H9 (cell line): ENCODE data around the gene MORN1. TPM values are rescaled to one million over a fixed set of nuclear protein-coding genes. Genes with fewer than 3 reads are reported as not detected.
A peak's percentile ranks its signal among the peaks of the same experiment; 100 is the strongest.

Experiments used
- DNase-seq: peaks from one replicate; pipeline ENCODE4 v3.0.0-alpha.2; 2017
- H2AFZ ChIP-seq: one replicate; pipeline ENCODE4 v1.6.1; 2013; ENCODE audit warnings: mild to moderate bottlenecking, low read length, control low read depth, moderate library complexity
- H2AK5ac ChIP-seq: 2 replicates; pipeline ENCODE4 v1.6.1; 2013; ENCODE audit warnings: low read length, control low read depth, mixed read lengths; ENCODE audit not compliant: insufficient read length
- H2BK120ac ChIP-seq: one replicate; pipeline ENCODE4 v1.6.1; 2013; ENCODE audit warnings: low read depth, mild to moderate bottlenecking, low read length, control low read depth, inconsistent platforms; ENCODE audit not compliant: poor library complexity, severe bottlenecking
- H2BK12ac ChIP-seq: 2 replicates; pipeline ENCODE4 v1.6.1; 2013; ENCODE audit warnings: low read length, control low read depth, mixed read lengths, low read depth; ENCODE audit not compliant: insufficient read length
- H2BK15ac ChIP-seq: 2 replicates; pipeline ENCODE4 v1.6.1; 2013; ENCODE audit warnings: low read depth, low read length, control low read depth
- H2BK20ac ChIP-seq: one replicate; pipeline ENCODE4 v1.6.1; 2013; ENCODE audit warnings: low read depth, mild to moderate bottlenecking, low read length, control low read depth, inconsistent platforms; ENCODE audit not compliant: poor library complexity, severe bottlenecking
- H2BK5ac ChIP-seq: 2 replicates; pipeline ENCODE4 v1.6.1; 2013; ENCODE audit warnings: low read length, control low read depth, mixed read lengths; ENCODE audit not compliant: insufficient read length
- H3K14ac ChIP-seq: 2 replicates; pipeline ENCODE4 v1.6.1; 2013; ENCODE audit warnings: low read length, control low read depth; ENCODE audit not compliant: insufficient read depth
- H3K18ac ChIP-seq: 2 replicates; pipeline ENCODE4 v1.6.1; 2013; ENCODE audit warnings: low read depth, mild to moderate bottlenecking, mixed read lengths, low read length, control low read depth; ENCODE audit not compliant: insufficient read length
- H3K23ac ChIP-seq: 2 replicates; pipeline ENCODE4 v1.6.1; 2013; ENCODE audit warnings: low read length, control low read depth, mixed read lengths, low read depth; ENCODE audit not compliant: insufficient read length
- H3K23me2 ChIP-seq: 2 replicates; pipeline ENCODE4 v1.6.1; 2013; ENCODE audit warnings: low read depth, mild to moderate bottlenecking, mixed read lengths, low read length, control low read depth; ENCODE audit not compliant: insufficient read length, poor library complexity, severe bottlenecking
- H3K27ac ChIP-seq: 2 replicates; pipeline ENCODE4 v1.5.1; 2013; ENCODE audit warnings: low read length, control low read depth, mixed read lengths, low read depth; ENCODE audit not compliant: insufficient read length
- H3K27me3 ChIP-seq: 2 replicates; pipeline ENCODE4 v1.6.1; 2013; ENCODE audit warnings: low read length, control low read depth, inconsistent platforms; ENCODE audit not compliant: insufficient read depth
- H3K4ac ChIP-seq: 2 replicates; pipeline ENCODE4 v1.6.1; 2013; ENCODE audit warnings: low read depth, mild to moderate bottlenecking, control low read depth, inconsistent platforms, low read length, moderate library complexity
- H3K4me1 ChIP-seq: 2 replicates; pipeline ENCODE4 v1.6.1; 2013; ENCODE audit warnings: low read length, control low read depth, inconsistent platforms; ENCODE audit not compliant: insufficient read depth
- H3K4me2 ChIP-seq: 2 replicates; pipeline ENCODE4 v1.6.1; 2013; ENCODE audit warnings: low read length, control low read depth, mixed read lengths; ENCODE audit not compliant: insufficient read length, insufficient read depth
- H3K56ac ChIP-seq: 2 replicates; pipeline ENCODE4 v1.6.1; 2013; ENCODE audit warnings: low read depth, mild to moderate bottlenecking, mixed read lengths, low read length, control low read depth; ENCODE audit not compliant: insufficient read length
- H3K79me1 ChIP-seq: 2 replicates; pipeline ENCODE4 v1.6.1; 2013; ENCODE audit warnings: low read depth, mild to moderate bottlenecking, moderate library complexity, low read length, control low read depth, inconsistent platforms; ENCODE audit not compliant: insufficient read depth, poor library complexity, severe bottlenecking
- H3K79me2 ChIP-seq: 2 replicates; pipeline ENCODE4 v1.6.1; 2013; ENCODE audit warnings: low read length, control low read depth, inconsistent platforms; ENCODE audit not compliant: insufficient read depth
- H3K9ac ChIP-seq: 2 replicates; pipeline ENCODE4 v1.6.1; 2013; ENCODE audit warnings: low read length, control low read depth, mixed read lengths; ENCODE audit not compliant: insufficient read length; ENCODE audit errors: extremely low read depth
- H3K9me3 ChIP-seq: one replicate; pipeline ENCODE4 v1.6.1; 2013; ENCODE audit warnings: low read depth, low read length, inconsistent platforms; ENCODE audit not compliant: control insufficient read depth
- H3T11ph ChIP-seq: one replicate; pipeline ENCODE4 v1.6.1; 2013; ENCODE audit warnings: mild to moderate bottlenecking, low read length, control low read depth, inconsistent platforms
- H4K20me1 ChIP-seq: one replicate; pipeline ENCODE4 v1.6.1; 2013; ENCODE audit not compliant: control insufficient read depth, insufficient read length, insufficient read depth
- H4K5ac ChIP-seq: 2 replicates; pipeline ENCODE4 v1.6.1; 2013; ENCODE audit warnings: low read depth, mild to moderate bottlenecking, mixed read lengths, low read length, control low read depth; ENCODE audit not compliant: insufficient read length
- H4K8ac ChIP-seq: replicated peaks from 2 replicates; pipeline ENCODE4 v1.6.1; 2013; ENCODE audit warnings: low read length, control low read depth, mixed read lengths, low read depth; ENCODE audit not compliant: insufficient read length
- H4K91ac ChIP-seq: 2 replicates; pipeline ENCODE4 v1.6.1; 2013; ENCODE audit warnings: low read depth, mild to moderate bottlenecking, moderate library complexity, mixed read lengths, low read length, control low read depth; ENCODE audit not compliant: insufficient read length
- H3K27ac Mint-ChIP-seq, 3 experiments: 2 replicates in 2 of 3; 3 replicates in 1 of 3; pipeline ENCODE4 v1.8.0; 2020 to 2021; ENCODE audit warnings: mixed read lengths in 3 of 3, mild to moderate bottlenecking in 1 of 3, moderate library complexity in 1 of 3
- H3K27me3 Mint-ChIP-seq: 2 replicates; pipeline ENCODE4 v1.8.0; 2021; ENCODE audit warnings: low read depth, mild to moderate bottlenecking, moderate library complexity, mixed read lengths
- H3K36me3 Mint-ChIP-seq, 3 experiments: 2 replicates in 2 of 3; 3 replicates in 1 of 3; pipeline ENCODE4 v1.8.0; 2020 to 2021; ENCODE audit warnings: low read depth in 3 of 3, mixed read lengths in 3 of 3; ENCODE audit not compliant: insufficient read depth in 1 of 3
- H3K4me1 Mint-ChIP-seq, 2 experiments: 2 replicates each; pipeline ENCODE4 v1.8.0; 2020; ENCODE audit warnings: mixed read lengths in 2 of 2
- H3K4me3 Mint-ChIP-seq, 2 experiments: 2 replicates in 1 of 2; 3 replicates in 1 of 2; pipeline ENCODE4 v1.8.0; 2020 to 2021; ENCODE audit warnings: mild to moderate bottlenecking in 2 of 2, mixed read lengths in 2 of 2, moderate library complexity in 1 of 2
- H3K9me3 Mint-ChIP-seq, 2 experiments: 2 replicates in 1 of 2; 3 replicates in 1 of 2; pipeline ENCODE4 v1.8.0; 2020; ENCODE audit warnings: mild to moderate bottlenecking in 2 of 2, mixed read lengths in 2 of 2, moderate library complexity in 1 of 2
- CTCF ChIP-seq: fragments of 200-600 bp; sonication (generic); conservative IDR thresholded peaks from 3 replicates; pipeline ENCODE4 v1.8.0; 2021; ENCODE audit warnings: antibody characterized with exemption, mild to moderate bottlenecking
- WGBS: extraction: QIAGEN DNeasy Blood & Tissue Kit; methylation state at CpG from one replicate; pipeline ENCODE4 v1.1.7; 2013; ENCODE audit warnings: missing lambda C conversion rate, low lambda C conversion rate, mixed read lengths; ENCODE audit not compliant: insufficient read length; ENCODE audit errors: extremely low coverage; 5-methylcytosine and 5-hydroxymethylcytosine counted together
- total RNA-seq: library from RNA; stranded (reverse); gene quantifications from 2 replicates; pipeline ENCODE4 v1.2.1, GENCODE V29; 2021

The MORN1 gene
- total RNA-seq, 1 experiment from 2014 or later = 12.7 TPM

- Mint-ChIP-seq H3K27me3 (no peaks in the 10 kb centered on the region), H3K36me3 (peaks cover 16 to 24% (median 17%) of the 10 kb centered on the region in 3 experiments; a peak in 6 of 7 replicates), H3K4me1 (peaks cover 55 to 60% of the 10 kb centered on the region in 2 experiments), H3K9me3 (peaks cover 3 to 4% of the 10 kb centered on the region in 2 experiments), H3K4me3 (peak overlapping the region in 1 of 2 experiments; percentile 54; a peak in 1 of 5 replicates), H3K27ac (peak overlapping the region; percentile 82 to 94 (median 85))
- H4K5ac ChIP-seq = no peak overlapping the region
- no peaks in the 10 kb centered on the region for H3K79me1 ChIP-seq
- H3K79me2 ChIP-seq = peaks cover 33% of the 10 kb centered on the region; the same call in 1 of the 2 replicates
- no peaks in the 10 kb centered on the region for H3K23me2 ChIP-seq
- peak; percentile 38 for DNase-seq
- H2BK5ac ChIP-seq = peak overlapping the region; percentile 47
- H3K27me3 ChIP-seq = no peaks in the 10 kb centered on the region
- H3T11ph ChIP-seq = no peak overlapping the region
- no peak overlapping the region for H3K27ac ChIP-seq
- peak overlapping the region; percentile 23 for H3K23ac ChIP-seq
- H2AFZ ChIP-seq = no peak overlapping the region
- H4K20me1 ChIP-seq = peaks cover under 1% of the 10 kb centered on the region
- peak overlapping the region; percentile 21 for H4K8ac ChIP-seq
- no peak overlapping the region for H3K9ac ChIP-seq
- no peak for TF ChIP-seq CTCF
- WGBS = no CpG with 5 or more reads among the region's 25 CpGs
- H3K9me3 ChIP-seq = no peaks in the 10 kb centered on the region
- H3K4me1 ChIP-seq = peaks cover 2% of the 10 kb centered on the region; the same call in 1 of the 2 replicates
- no peak overlapping the region for H3K18ac ChIP-seq
- H2BK120ac ChIP-seq = no peak overlapping the region
- no peak overlapping the region for H4K91ac ChIP-seq
- H3K4ac ChIP-seq = no peak overlapping the region
- no peak overlapping the region for H3K56ac ChIP-seq
- no peak overlapping the region for H3K4me2 ChIP-seq
- H2BK12ac ChIP-seq = no peak overlapping the region
- no peak overlapping the region for H2BK20ac ChIP-seq
- H2BK15ac ChIP-seq = no peak overlapping the region
- no peak overlapping the region; the same call in 1 of the 2 replicates for H3K14ac ChIP-seq
- no peak overlapping the region for H2AK5ac ChIP-seq
Measured at GRCh38 chr1:2277741-2278488, 113.4 kb downstream of the MORN1 start.
